Islet of Langerhans (tissue), 1 donor: ENCODE results near the gene TMED4.
"Not testable (repeated sequence)": the region's sequence is repeated elsewhere in the genome, so short reads cannot be mapped to it uniquely, and the experiment has no call there.

Source experiments
- FAIRE-seq: peaks from one replicate; lab custom pipeline; 2011; peaks lifted over from hg19 to GRCh38; lab: Jason Lieb, UNC

TMED4 gene

DNA sequence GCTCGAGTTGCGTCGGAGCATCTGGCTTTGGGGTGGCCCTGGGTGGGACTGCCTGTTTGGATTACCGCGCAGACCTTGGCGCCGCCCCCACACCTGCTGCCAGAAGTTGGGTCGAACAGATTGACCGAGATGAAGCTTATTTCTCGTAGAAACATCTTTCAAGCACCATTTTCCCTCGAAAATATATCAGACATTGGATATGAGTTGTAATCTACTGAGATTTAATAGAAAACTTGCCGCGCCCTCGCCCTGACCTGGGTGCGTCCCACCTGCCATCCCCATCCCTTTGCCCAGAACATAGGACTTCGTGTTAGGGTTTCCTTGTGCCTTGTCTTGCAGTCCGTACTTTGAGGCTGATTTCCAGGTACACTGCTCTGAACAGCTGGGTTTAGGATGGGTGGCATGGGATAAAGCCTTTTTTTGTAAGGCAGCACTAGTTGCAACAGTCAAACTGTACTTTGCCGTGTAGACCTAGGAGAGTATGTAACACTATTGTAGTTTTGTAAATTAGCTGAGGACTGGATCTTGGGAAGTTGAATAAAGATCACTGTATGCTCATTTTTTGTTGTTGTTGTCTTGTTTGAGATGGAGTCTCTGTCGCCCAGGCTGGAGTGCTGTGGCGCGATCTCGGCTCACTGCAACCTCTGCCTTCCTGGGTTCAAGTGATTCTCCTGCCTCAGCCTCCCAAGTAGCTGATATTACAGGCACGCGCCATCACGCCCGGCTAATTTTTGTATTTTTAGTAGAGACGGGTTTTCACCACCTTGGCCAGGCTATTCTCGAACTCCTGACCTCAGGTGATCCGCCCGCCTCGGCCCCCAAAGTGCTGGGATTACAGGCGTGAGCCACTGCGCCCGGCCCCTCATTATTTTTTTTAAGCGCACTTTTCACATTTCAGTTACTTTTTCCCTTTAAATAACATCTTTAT lies 25.4 kb upstream of the TMED4 start:
- no peak for FAIRE-seq

DNA sequence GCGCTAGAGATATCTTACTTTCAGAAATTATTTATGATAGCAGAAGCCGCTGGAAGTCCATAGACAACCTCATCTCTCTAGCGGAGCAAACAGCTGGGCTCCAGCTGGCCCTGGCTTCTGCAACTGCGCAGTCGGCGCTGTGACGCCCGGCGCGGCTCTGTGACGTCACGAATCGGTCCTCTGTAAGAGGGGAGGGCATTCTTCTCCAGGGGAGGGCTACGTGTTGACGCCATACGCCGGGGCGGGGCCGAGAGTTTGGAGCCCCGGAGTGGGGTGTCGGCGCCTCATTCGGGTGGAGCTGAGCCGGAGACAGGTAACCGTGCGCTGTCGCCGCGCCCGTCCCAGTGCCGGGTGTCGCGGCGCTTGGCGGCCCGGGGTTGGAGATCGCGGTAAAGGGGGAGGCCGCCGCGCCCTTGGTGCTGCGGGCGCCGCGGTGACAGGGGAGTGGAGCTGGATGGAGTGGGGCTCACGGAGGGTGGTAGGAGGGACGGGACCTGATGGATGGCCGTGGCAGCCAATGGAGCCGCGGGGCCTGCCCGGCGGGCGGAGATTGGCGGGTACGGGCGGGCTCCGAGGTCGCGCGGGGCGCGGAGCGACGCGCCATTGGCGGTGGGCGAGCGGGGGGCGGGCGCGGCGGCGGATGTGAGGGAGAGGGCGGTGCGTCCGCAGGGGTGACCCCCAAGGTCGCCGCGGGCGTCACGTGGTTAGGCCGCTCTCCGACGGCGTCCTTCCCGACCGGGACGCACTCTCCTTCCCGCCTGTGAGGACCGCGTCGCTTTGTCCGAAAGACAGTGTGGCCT lies 24.5 kb upstream of the TMED4 start, which contains the start of gene OGDH:
Gene OGDH (plus strand): TSS at position 287 of the 800 bp plus-strand sequence. CDS start 17,717 bp downstream, outside the sequence.
- FAIRE-seq: no peak

- FAIRE-seq: no peak
Observed at GRCh38 chr7:44604941-44605340, 22.9 kb upstream of the TMED4 start.

- FAIRE-seq: no peak
Observed at GRCh38 chr7:44603193-44603592, 21.2 kb upstream of the TMED4 start.

- FAIRE-seq: no peak
Observed at GRCh38 chr7:44602576-44602910, 20.5 kb upstream of the TMED4 start.

DNA sequence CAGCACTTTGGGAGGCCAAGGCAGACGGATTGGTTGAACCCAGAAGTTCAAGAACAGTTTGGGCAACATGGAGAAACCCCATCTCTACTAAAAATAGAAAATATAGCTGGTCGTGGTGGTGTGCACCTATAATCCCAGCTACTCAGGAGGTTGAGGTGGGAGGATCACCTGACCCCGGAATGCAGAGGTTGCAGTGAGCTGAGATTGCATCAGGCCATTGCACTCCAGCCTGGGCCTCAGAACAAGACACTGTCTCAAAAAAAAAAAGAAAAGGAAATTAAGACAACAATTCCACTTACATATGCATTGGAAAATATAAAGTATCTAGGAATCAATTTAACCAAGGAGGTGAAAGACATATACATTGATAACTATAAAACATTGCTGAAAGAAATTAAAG lies 17.2 kb upstream of the TMED4 start:
- no peak for FAIRE-seq

GRCh38 chr7:44597181-44597580 lies 15.2 kb upstream of the TMED4 start:
- not testable (repeated sequence) for FAIRE-seq

DNA sequence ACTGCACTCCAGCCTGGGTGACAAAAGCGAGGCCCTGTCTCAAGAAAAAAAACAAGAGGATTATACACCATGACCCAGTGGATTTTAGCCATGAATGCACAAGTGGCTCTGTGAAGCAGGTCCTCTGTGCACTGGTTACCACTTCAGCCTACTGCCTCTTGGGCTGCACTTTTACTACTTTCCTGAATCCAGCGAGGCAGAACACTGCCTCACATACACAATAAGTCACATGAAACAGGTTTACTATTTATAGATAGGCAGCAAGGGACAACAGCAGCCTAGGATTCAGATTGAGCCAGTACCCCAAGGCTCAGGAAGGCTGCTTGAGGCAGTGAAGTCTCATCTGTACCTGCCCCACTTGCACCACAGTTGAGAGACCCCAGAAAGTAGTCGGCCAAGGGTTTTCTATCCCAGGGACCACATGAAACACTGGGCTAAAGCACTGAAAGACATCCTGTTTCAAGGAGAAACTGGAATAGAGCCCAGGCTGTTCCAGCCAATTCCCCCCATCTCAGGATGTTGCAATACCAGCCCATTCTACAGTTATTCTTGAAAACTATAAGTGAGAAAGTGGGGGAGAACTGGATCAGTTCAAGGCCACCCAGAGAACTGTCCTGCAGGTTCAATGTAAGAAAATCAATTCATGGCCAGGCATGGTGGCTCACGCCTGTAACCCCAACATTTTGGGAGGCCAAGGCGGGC lies 14.1 kb upstream of the TMED4 start:
- no peak for FAIRE-seq

- no peak for FAIRE-seq
Observed at GRCh38 chr7:44590910-44591309, 8.9 kb upstream of the TMED4 start.

- FAIRE-seq: peak; percentile 27
Observed at GRCh38 chr7:44587843-44588711, 6.0 kb upstream of the TMED4 start.

GRCh38 chr7:44583146-44583865 lies 1.3 kb upstream of the TMED4 start:
- FAIRE-seq: no peak

- no peak for FAIRE-seq
Observed at GRCh38 chr7:44580945-44581878, 819 bp downstream of the TMED4 start.

DNA sequence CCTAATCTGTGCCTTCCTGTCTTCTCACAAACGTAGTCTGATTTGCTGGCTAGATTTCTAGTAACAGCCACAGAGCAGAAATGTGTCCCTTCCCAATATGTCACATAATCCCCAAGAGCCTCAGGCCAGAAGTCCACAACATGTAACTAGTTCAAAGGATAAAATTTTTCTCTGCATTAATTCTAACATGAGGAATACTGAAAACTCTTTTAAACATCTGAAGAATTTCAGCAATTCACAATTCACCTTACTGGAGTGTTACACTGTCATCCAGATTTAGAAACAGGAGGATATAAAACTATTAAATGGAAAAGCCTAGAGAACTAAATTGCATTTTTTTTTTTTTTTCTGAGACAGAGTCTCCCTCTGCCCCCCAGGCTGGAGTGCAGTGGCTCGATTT lies 5.8 kb downstream of the TMED4 start:
- FAIRE-seq: no peak

DNA sequence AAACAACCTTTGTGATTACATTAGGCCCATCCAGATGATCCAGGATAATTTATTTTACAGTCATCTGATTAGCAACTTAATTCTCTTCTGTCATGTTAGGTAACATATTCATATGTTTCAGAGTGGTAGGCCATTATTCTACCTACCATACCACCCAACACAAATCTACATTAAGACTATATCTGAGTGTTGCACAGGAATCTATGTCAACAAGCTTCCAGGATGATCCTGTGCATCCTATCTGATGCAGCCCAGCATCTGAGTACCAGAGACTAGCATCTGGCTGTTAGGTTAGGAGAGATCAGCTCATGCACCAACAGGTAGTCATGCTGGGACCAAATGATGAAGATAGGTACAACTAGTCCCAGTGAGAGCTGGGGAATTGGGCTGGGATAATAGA lies 7.0 kb downstream of the TMED4 start:
- FAIRE-seq: no peak

GRCh38 chr7:44574287-44574872 lies 7.7 kb downstream of the TMED4 start:
- no peak for FAIRE-seq

DNA sequence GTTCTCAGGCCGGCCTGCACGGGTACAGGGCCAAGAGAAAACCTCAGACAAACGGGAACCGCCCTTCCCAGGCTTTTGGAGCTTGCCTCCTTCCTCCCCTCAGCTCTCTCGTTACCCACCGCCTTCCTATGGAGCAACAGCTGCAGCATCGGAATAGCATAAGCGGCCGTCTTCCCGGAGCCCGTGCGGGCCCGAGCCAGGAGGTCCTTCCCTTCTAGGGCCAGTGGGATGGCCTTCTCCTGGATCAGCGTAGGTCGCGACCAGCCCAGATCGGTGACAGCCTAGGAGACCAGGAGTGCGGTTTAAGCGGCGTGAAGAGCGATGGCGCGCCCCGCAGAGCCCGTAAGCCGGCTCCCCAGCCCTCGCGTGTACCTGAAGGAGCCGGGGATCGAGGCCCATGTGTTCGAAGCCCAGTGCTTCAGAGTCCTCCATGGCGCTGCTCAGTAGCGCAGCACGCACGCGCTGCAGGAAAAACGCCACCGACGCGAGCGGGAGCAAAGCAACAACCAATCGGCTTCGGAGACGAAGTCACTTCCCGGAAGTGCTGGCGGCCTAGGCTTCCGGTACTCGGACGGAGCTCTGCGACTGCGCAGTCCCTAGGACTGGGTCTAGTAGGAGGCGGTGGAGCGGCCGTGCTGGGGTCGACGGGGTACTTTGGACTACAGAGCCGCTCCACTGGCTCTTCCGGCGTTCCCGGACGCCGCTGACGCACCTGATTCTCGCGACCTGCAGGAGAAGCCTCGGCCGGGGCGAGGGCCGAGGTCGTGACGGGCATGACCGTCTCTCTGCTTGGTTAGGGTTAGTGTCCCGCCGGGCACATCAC lies 8.4 kb downstream of the TMED4 start, which contains the start of gene DDX56:
Gene DDX56 (minus strand): TSS at position 445 of the 823 bp plus-strand sequence. CDS start 13 bp downstream, at position 432.
- FAIRE-seq: peak; percentile 51

DNA sequence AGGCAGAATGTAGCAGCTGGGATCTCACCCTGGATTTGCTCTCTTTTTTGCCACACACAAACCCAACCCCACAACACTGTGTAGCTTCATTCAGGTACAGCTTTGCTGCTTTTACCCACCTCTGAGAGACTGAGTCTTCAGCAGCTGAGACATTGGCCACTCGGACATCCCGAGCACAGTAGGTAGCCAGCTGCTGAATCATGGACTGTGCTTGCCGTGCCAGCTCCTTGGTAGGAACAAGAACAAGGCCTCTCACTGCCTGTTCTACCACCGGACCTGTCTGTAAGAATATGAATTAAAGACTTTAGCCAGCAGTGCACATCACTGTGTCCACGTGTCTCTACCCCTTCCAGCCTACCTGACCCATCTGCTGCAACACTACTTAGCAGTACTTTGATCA lies 9.3 kb downstream of the TMED4 start:
- FAIRE-seq: no peak

DNA sequence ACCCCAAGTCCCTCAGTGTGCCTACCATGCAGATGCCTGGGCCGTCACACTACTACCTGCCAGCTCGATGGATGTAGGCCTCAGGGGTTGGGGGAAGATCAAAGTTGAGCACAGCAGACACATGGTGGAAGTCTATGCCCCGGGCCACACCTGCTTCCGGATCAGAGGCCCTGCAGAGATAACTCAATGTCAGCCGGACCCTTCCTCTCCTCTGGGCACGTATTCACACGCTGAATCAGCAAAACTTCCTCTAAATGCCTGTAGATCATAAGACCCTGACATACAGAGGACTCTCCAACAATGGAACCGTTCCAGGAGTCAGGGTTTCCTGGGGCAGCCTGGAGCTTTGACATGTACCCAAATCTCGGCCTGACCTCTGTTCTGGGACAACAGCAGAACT lies 12.1 kb downstream of the TMED4 start:
- FAIRE-seq: no peak
